GM21381 (cell line): ENCODE data around the gene BIN2.

ENCODE experiments used
- ATAC-seq: cut with Tn5 transposase; IDR thresholded peaks from one replicate; pipeline ENCODE4 v1.9.1; 2021; ENCODE audit warnings: mild to moderate bottlenecking, moderate library complexity; ENCODE audit not compliant: unreplicated experiment

The BIN2 gene

GRCh38 chr12:51323966-51324895 lies at the start of gene BIN2:
TSS of gene BIN2 (minus strand) at chr12:51324174. CDS start at chr12:51324102, 72 bp downstream.
- ATAC-seq = no peak

- no peak for ATAC-seq
Measured at GRCh38 chr12:51373187-51373586, 49.2 kb upstream of the BIN2 start.

DNA sequence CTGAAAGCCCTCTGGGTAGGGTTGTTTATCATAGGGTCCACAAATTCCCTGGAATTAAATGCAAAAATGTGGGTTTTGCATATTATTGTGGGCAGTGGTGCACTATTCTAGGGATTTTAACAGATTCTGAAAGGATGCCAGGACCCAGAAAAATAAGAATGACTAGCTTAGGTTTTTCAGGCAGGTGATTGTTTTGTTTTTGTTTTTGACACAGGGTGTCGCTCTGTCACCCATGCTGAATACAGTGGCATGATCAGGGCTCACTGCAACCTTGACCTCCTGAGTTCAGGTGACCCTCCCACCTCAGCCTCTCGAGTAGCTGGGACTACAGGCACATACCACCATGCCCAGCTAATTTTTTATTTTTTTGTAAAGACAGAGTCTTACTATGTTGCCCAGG lies 48.0 kb upstream of the BIN2 start:
- ATAC-seq = no peak

DNA sequence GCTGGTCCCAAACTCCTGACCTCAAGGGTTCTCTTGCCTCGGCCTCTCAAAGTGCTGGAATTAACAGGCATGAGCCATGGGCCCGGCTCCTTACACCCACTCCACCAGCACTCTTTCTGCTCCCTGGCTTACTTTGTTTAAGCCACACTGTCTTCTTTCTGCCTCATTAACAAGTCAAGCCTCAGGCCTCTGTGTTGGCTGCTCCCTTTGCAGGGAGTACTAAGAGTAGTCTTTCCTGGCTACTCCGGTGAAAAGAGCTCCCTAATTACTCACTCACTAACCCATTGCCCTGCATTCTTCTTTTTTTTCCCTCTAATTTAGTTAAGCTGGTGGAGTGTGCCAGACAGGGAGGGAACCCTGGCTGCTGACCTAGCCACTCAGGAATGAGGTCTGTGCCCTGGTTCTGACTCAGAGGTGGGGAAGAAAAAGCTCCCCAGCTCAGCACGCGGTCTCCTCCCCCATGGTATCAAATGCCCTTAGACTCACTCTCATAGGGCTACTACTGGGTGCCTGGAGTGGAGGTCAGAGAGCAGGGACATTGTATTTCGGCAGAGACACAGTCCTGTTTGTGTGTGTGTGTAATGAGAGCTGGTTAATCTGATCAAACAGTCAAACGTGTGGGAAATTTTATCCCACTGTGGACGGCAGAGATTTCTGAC lies 47.5 kb upstream of the BIN2 start:
- ATAC-seq = no peak

- ATAC-seq = no peak
Measured at GRCh38 chr12:51370667-51371066, 46.7 kb upstream of the BIN2 start.

- ATAC-seq = no peak
Measured at GRCh38 chr12:51369581-51369980, 45.6 kb upstream of the BIN2 start.

DNA sequence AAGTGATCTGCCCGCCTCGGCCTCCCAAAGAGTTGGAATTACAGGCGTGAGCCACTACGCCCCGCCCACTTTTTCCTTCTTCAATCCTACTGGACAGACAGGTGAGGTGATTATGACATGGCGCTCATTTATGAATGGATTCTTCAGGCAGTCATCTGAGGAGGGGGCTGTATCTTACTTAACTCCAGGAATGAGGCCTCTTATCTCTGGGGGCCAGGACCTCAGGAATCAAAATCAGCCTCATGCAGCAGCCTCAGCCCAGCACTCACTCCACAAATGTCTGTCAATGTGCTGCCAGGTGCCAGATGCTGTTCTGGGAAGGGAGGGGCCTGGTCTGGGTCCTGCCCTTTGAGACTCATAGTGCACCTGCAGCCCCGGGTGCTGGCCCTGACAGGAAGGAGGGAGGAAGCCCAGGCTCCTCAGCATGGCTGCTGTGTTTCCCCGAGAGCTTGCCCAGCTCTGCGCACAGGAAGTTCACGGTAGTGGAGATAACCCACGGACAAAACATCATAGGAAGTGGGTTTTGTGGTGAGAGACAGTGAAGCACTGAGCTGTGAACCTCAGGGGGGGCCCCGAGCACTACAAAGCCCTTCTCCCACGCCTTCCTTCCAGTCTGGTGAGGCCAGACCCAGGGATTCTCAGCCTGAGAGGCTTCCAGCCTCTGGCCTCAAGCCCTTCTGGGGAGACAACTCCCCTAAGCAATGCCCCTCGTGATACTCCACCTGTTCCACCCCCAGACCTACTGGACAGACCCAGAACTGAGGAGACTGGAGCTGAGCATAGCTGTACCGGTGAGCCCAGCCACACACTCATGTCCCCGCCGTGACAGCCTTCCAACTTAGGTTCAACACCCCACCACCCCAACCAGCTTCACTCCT lies 44.9 kb upstream of the BIN2 start:
- ATAC-seq = peak; percentile 99

DNA sequence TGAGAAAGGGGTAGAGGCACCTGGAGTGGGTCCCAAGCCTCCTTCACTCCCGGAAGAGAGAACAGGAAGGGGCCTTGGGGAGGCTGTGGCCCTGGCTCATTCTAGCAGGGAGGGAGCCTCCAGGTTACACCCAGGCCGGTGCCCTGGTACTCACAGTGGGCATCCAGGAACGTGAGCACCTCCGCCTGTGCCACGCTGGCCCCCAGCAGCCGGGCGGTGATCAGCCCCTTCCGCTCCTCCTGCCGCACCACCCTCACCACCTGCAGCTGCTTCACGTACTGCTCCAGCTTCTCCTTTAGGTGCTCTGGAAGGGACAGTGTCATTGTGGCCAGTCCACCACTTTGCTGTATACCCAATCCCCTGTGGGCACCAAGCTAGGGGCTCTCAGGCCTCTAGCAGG lies 41.3 kb upstream of the BIN2 start:
- no peak for ATAC-seq

DNA sequence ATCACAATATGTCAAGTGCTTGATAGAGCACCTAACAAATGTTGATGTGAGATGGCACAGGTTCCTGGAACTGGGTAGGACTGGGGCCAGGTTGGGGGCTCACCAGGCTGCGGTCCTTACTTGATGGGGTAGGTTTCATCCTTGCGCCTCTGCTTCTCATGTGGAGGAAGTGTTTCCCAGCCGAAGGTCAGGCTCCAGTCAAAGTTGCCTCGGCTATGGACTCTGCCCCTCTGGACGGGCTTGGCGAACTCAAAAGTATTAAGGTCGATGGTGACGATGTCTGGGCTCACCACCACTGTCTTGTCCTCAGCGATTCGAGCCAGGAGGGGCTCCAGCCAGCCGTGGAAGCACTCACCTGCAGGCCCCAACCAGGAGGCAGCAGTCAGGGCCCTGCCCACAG lies 40.0 kb upstream of the BIN2 start:
- no peak for ATAC-seq

GRCh38 chr12:51362747-51363342 lies 38.9 kb upstream of the BIN2 start:
- no peak for ATAC-seq

- ATAC-seq = no peak
Measured at GRCh38 chr12:51362307-51362706, 38.3 kb upstream of the BIN2 start.

DNA sequence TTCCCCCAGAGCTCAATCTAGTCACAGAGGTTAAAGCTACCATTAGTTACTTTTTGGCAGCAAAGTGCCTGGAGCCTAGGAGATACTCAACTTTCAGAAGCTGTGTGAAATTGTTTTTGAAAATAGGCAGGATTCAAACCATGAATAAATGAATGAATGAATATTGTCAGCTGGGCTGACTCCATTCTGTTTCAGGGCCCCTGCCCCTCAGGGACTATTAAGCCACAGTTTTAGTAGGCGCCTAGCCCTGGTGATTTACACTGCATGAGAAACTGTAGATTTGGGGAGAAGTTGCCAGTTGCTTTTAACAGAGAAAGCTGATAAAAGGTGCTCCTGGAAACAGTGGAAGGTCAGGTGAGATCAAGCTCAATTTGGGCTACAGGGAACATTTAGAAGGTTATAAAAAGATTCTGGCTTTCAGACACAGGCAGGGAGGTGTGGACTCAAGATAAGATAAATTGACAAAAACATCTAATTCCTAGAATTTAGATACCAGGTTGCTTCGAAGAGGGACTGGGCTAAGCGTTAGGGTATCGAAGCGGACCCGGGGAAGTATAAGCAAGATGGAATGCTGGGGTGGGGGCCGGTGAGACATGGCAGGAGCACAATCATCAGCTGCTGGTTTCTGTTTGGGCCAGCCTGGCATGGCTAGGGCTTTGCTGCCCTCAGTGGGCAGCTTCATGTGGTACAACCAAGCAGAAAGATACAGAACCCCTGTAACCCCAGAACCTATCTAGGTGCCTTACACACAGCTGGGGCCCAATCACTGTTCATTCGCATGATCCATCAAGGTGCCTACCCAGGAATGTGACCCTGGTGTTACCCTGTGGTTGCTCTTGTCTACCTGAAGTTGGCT lies 37.4 kb upstream of the BIN2 start:
- ATAC-seq = no peak

DNA sequence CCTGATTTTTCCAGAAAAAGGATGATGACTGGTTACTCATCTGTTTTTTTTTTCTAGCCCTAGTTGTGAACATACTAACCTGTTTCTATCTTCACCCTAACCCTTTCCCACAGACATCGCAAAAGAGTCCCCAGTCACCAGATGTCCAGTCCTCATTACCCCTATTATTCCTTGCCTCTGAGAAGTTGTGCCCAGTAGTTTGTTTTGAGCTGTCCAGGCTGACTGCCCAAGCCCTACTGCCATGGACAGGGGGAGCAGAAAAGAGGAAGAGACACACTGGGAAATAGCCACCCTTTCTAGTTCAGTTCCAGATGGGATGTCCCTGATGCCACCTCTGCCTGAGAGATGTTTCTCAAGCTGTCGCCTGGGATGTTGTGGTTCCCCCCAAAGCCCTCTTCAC lies 36.3 kb upstream of the BIN2 start:
- ATAC-seq = no peak

DNA sequence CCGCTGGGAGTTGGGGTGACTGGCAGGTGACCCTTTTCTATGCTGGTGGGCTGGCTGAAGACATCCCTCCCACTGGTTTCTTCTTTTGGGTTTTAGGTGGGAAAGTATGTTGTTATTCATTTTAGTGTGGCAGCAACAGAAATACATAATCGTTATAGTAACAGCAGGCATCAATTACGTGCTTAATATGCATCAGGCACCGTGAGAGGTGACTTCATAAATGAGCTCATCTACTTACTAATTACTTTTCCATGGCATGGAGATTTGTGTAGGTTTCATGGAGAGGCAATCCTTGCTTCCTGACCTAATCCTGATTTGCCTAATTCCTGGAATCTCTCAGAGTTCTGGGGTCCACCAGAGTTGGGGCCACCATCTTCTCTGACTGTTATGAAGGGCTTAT lies 35.9 kb upstream of the BIN2 start:
- ATAC-seq = no peak

DNA sequence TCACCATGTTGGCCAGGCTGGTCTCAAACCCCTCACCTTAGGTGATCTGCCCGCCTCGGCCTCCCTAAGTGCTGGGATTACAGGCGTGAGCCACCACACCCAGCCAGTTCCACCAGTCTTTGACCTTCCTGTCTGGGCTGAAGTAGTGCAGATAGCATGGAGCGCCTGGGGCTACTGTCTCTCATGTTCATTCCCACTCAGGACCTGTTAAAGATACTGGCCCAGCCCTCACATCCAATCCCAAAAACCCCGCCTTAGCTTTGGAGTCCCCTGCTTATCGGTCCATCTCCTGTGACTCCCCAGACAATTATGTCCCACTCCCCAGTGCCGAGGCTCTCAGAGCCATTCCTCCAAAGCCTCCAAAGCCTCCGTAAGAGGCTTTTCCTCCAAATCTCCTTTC lies 34.5 kb upstream of the BIN2 start:
- no peak for ATAC-seq

GRCh38 chr12:51357374-51358047 lies 33.5 kb upstream of the BIN2 start:
- no peak for ATAC-seq

GRCh38 chr12:51351913-51352532 lies 28.0 kb upstream of the BIN2 start:
- no peak for ATAC-seq

DNA sequence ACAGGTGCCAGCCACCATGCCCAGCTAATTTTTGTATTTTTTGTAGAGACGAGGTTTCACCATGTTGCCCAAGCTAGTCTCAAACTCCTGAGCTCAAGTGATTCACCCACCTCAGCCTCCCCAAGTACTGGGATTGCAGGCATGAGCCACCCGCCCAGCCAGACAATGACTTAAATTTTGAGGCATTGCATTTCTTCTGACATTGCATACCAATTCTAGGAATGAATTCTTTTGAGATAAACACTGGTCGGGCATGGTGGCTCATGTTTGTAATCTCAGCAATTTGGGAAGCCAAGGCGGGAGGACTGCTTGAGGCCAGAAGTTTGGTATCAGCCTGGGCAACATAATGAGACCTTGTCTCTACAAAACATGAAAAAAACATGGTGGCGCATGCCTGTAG lies 25.1 kb upstream of the BIN2 start:
- ATAC-seq = no peak

GRCh38 chr12:51348116-51348515 lies 24.1 kb upstream of the BIN2 start:
- no peak for ATAC-seq
